Vagina (tissue), 2 donors: ENCODE measurements around the gene VOPP1.

ENCODE experiments used
- CTCF ChIP-seq, 3 experiments: fragments of 450-650 bp in 2 of 3; fragments of 200-600 bp in 1 of 3; sonication (generic) in 1 of 3; IDR thresholded peaks; one replicate each; pipeline ENCODE4 v1.5.1; 2017 to 2019; ENCODE audit warnings: antibody characterized with exemption in 3 of 3, mild to moderate bottlenecking in 2 of 3, moderate library complexity in 2 of 3
- POLR2AphosphoS5 ChIP-seq, 2 donors: sonication (generic); formaldehyde crosslinking; IDR thresholded peaks; one replicate each; pipeline ENCODE4 v1.9.0; 2017; ENCODE audit warnings: antibody characterized with exemption in 2 of 2, mild to moderate bottlenecking in 2 of 2, low read depth in 1 of 2; ENCODE audit not compliant: insufficient read depth in 1 of 2

- TF ChIP-seq CTCF (IDR thresholded peaks at IDR 0.05): no peak
- no peak for TF ChIP-seq POLR2AphosphoS5 (IDR thresholded peaks at IDR 0.05; ENCODE audit: insufficient read depth in 1 of 2, low read depth in 1 of 2)
Observed at GRCh38 chr7:55575733-55576132, 3.4 kb upstream of the VOPP1 start.
